ENCODE results near the gene FIGNL2.

DNA sequence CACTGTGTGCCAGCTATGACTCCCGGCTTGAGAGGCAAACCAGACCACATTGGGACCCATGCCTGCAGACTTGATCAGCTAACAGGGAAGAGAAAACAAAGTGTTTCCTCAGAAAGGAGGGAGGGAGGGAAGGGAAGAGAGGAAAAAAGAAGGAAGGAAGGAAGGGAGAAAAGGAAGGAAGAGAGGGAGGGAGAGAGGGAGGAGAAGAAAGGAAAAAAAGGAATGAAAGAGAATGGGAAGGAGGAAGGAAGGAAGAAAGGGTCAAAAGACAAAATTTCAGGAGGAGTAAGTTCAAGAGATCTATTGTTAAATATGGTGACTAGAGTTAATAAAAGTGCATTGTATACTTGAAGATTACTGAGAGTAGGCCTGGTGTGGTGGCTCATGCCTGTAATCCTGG, 18.9 kb downstream of the FIGNL2 start:
- TF ChIP-seq MAZ (IDR thresholded peaks at IDR 0.05; ENCODE audit: borderline replicate concordance, low read depth, low read length) (no peak), POLR2A (IDR thresholded peaks at IDR 0.05; ENCODE audit: low read depth, low read length) (no peak)

All from IMR-90 (cell line).